GM12878 (cell line): Measurements from ENCODE around the gene OSCP1. TPM values are rescaled to one million over a fixed set of nuclear protein-coding genes. Genes with fewer than 3 reads are reported as not detected.

ENCODE experiments used
- ATAC-seq: fragments of 200-7000 bp; cut with Tn5 transposase; 3 replicates; pipeline ENCODE4 v1.9.1; 2020; ENCODE audit warnings: mild to moderate bottlenecking, moderate library complexity
- BruUV-seq: library from RNA; stranded (reverse); fragments of 400-500 nt; replicated peaks from 2 replicates; lab custom pipeline; 2021; lab: Mats Ljungman, UMichigan
- CTCF ChIA-PET: fragments of 300-600 bp; sonication (Branson Sonifier 250); formaldehyde crosslinking; extraction: SDS; loops from one replicate; lab custom pipeline; 2021; ENCODE audit warnings: inconsistent platforms; lab: Yijun Ruan, JAX
- POLR2A ChIA-PET: fragments of 350-600 bp; formaldehyde crosslinking; extraction: SDS; loops from one replicate; lab custom pipeline; 2021; ENCODE audit warnings: inconsistent platforms; lab: Charles Lee
- RAD21 ChIA-PET: fragments of 300-600 bp; sonication (Branson Sonifier 250); formaldehyde crosslinking; loops from one replicate; lab custom pipeline; 2023; ENCODE audit warnings: antibody characterized with exemption; ENCODE audit not compliant: unreplicated experiment; lab: Charles Lee
- SMC1A ChIA-PET: fragments of 300-600 bp; sonication (Branson Sonifier 250); formaldehyde crosslinking; loops from one replicate; lab custom pipeline; 2023; ENCODE audit not compliant: unreplicated experiment, uncharacterized antibody; lab: Charles Lee
- DNase-seq: peaks from one replicate; pipeline ENCODE4 v3.0.0-alpha.2; 2011; ENCODE audit warnings: low read depth, low spot score
- FAIRE-seq: peaks from 3 replicates; lab custom pipeline; 2011; peaks lifted over from hg19 to GRCh38; lab: Jason Lieb, UNC
- H2AFZ ChIP-seq: 2 replicates; pipeline ENCODE4 v1.6.0; 2011; ENCODE audit warnings: low read depth, low read length, control low read depth; ENCODE audit not compliant: control insufficient read depth
- H3K27ac ChIP-seq: 2 replicates; pipeline ENCODE4 v1.5.1; 2011; ENCODE audit warnings: control low read depth; ENCODE audit not compliant: control insufficient read depth, insufficient read depth
- H3K27me3 ChIP-seq, 2 experiments: replicated peaks in 1 of 2; 2 replicates each; pipeline versions ENCODE4 v1.6.0 to v1.6.1; 2011; ENCODE audit warnings: low read length in 1 of 2; ENCODE audit not compliant: control insufficient read depth in 2 of 2, insufficient read depth in 2 of 2
- H3K36me3 ChIP-seq, 2 experiments: 2 replicates each; pipeline ENCODE4 v1.5.1; 2011; ENCODE audit warnings: low read length in 1 of 2; ENCODE audit not compliant: control insufficient read depth in 2 of 2, insufficient read depth in 2 of 2
- H3K4me1 ChIP-seq: 2 replicates; pipeline ENCODE4 v1.6.1; 2011; ENCODE audit warnings: mild to moderate bottlenecking, low read length, moderate library complexity, mixed read lengths; ENCODE audit not compliant: control insufficient read depth, insufficient read depth
- H3K4me2 ChIP-seq: 2 replicates; pipeline ENCODE4 v1.6.0; 2011; ENCODE audit warnings: control low read depth; ENCODE audit not compliant: control insufficient read depth, insufficient read depth
- H3K4me3 ChIP-seq: fragments of 200-600 bp; sonication (generic); 2 replicates; pipeline ENCODE4 v1.5.1; 2016
- H3K79me2 ChIP-seq: 2 replicates; pipeline ENCODE4 v1.6.0; 2011; ENCODE audit warnings: low read length; ENCODE audit not compliant: control insufficient read depth, insufficient read depth
- H3K9ac ChIP-seq: 2 replicates; pipeline ENCODE4 v1.8.0; 2011; ENCODE audit warnings: low read length, control low read depth, mixed read lengths; ENCODE audit not compliant: control insufficient read depth, insufficient read depth
- H3K9me3 ChIP-seq: replicated peaks from 3 replicates; pipeline ENCODE4 v1.5.1; 2011; ENCODE audit warnings: mild to moderate bottlenecking, low read length; ENCODE audit not compliant: control insufficient read depth, insufficient read depth
- H4K20me1 ChIP-seq: 2 replicates; pipeline ENCODE4 v1.6.0; 2011; ENCODE audit not compliant: control insufficient read depth, insufficient read depth
- BMI1 ChIP-seq: fragments of 450-650 bp; IDR thresholded peaks from 2 replicates; pipeline ENCODE4 v1.6.1; 2016; ENCODE audit warnings: mild to moderate bottlenecking, moderate library complexity, borderline replicate concordance
- CBX5 ChIP-seq: sonication (generic); IDR thresholded peaks from 2 replicates; pipeline ENCODE4 v1.6.1; 2016; ENCODE audit warnings: low read depth, moderate library complexity, mild to moderate bottlenecking, inconsistent platforms
- ELK1 ChIP-seq: IDR thresholded peaks from 2 replicates; pipeline ENCODE4 v1.6.1; 2012; ENCODE audit warnings: low read depth, low read length, improper control_type of control experiment
- FOXK2 ChIP-seq: fragments of 450-650 bp; IDR thresholded peaks from 2 replicates; pipeline ENCODE4 v1.6.1; 2017; ENCODE audit warnings: mild to moderate bottlenecking, moderate library complexity
- IRF5 ChIP-seq: fragments of 450-650 bp; IDR thresholded peaks from 2 replicates; pipeline ENCODE4 v1.6.1; 2017; ENCODE audit warnings: borderline replicate concordance
- JUNB ChIP-seq: IDR thresholded peaks from 2 replicates; pipeline ENCODE4 v1.6.1; 2016; ENCODE audit warnings: antibody characterized with exemption, mild to moderate bottlenecking
- POLR2A ChIP-seq: IDR thresholded peaks from 2 replicates; pipeline ENCODE4 v1.6.1; 2011; ENCODE audit warnings: low read depth, mild to moderate bottlenecking, low read length
- RBBP5 ChIP-seq: fragments of 200-600 bp; sonication (generic); conservative IDR thresholded peaks from 2 replicates; pipeline ENCODE4 v1.6.1; 2016
- SMC3 ChIP-seq: IDR thresholded peaks from 2 replicates; pipeline ENCODE4 v1.6.1; 2011; ENCODE audit warnings: low read length, improper control_type of control experiment, borderline replicate concordance
- SPI1 ChIP-seq: IDR thresholded peaks from 2 replicates; pipeline ENCODE4 v1.6.1; 2011; ENCODE audit warnings: low read depth, mild to moderate bottlenecking, low read length, moderate library complexity, borderline replicate concordance; ENCODE audit not compliant: insufficient read depth
- TAF1 ChIP-seq: IDR thresholded peaks from 2 replicates; pipeline ENCODE4 v1.6.1; 2011; ENCODE audit warnings: mild to moderate bottlenecking, low read depth, low read length, borderline replicate concordance
- TARDBP ChIP-seq: IDR thresholded peaks from 2 replicates; pipeline ENCODE4 v1.6.1; 2016; ENCODE audit warnings: borderline replicate concordance
- ZSCAN29 ChIP-seq: fragments of 450-650 bp; IDR thresholded peaks from 2 replicates; pipeline ENCODE4 v1.6.1; 2017; ENCODE audit warnings: mild to moderate bottlenecking, moderate library complexity
- WGBS: methylation state at CpG from one replicate; pipeline ENCODE4 v1.1.6; 2016; ENCODE audit warnings: low lambda C conversion rate; ENCODE audit not compliant: insufficient replicate concordance, insufficient coverage; ENCODE audit errors: missing lambda C conversion rate; 5-methylcytosine and 5-hydroxymethylcytosine counted together
- in situ Hi-C: fragments of 300-500 bp; cut with MboI; formaldehyde crosslinking; loops from 9 replicates; pipeline ENCODE4 v1.14.3; 2018; ENCODE audit warnings: mixed read lengths
- intact Hi-C: fragments of 100-400 bp; cut with micrococcal nuclease; formaldehyde crosslinking; loops from one replicate; pipeline ENCODE4 v1.14.2; 2022; ENCODE audit not compliant: unreplicated experiment
- polyA plus RNA-seq, 11 experiments: library from polyadenylated mRNA; depleted of rRNA in 4 of 11; unstranded in 6 of 11; stranded (reverse) in 5 of 11; fragments of >200 nt; fragmentation: Nextera tagmentation in 4 of 11; fragmentation: Illumina TruSeq in 1 of 11; extraction: Ambion mirVana in 4 of 11; extraction: Trizol in 1 of 11; gene quantifications; 1 replicate in 1 of 11; 2 replicates in 10 of 11; pipeline versions ENCODE4 v1.2.1 to v1.2.3, GENCODE V29; 2011 to 2016; ENCODE audit warnings: inconsistent platforms in 2 of 11, missing spikeins in 2 of 11, low read depth in 1 of 11
- total RNA-seq, 4 experiments: library from RNA; depleted of rRNA in 3 of 4; stranded (reverse); fragments of >200 nt in 3 of 4; fragmentation: Illumina TruSeq in 1 of 4; extraction: Trizol in 1 of 4; gene quantifications; 2 replicates each; pipeline versions ENCODE4 v1.2.1 to v1.2.3, GENCODE V29; 2013 to 2021
- TF ChIP-seq, protein P1 (sequence below): fragments of 450-650 bp; IDR thresholded peaks from 2 replicates; pipeline ENCODE4 v1.6.1; 2016; ENCODE audit warnings: mild to moderate bottlenecking, moderate library complexity, borderline replicate concordance
- TF ChIP-seq, protein P2 (sequence below): IDR thresholded peaks from 2 replicates; pipeline ENCODE4 v1.6.1; 2011; ENCODE audit warnings: low read depth, mild to moderate bottlenecking, low read length, moderate library complexity, borderline replicate concordance; ENCODE audit errors: extremely low read depth

The OSCP1 gene
- total and polyA plus RNA-seq, 10 of the 15 experiments (the other 5 are each of a cell fraction or from before 2014, with no cell fraction given) = 1.8 to 5.9 (median 3.0) TPM

DNA sequence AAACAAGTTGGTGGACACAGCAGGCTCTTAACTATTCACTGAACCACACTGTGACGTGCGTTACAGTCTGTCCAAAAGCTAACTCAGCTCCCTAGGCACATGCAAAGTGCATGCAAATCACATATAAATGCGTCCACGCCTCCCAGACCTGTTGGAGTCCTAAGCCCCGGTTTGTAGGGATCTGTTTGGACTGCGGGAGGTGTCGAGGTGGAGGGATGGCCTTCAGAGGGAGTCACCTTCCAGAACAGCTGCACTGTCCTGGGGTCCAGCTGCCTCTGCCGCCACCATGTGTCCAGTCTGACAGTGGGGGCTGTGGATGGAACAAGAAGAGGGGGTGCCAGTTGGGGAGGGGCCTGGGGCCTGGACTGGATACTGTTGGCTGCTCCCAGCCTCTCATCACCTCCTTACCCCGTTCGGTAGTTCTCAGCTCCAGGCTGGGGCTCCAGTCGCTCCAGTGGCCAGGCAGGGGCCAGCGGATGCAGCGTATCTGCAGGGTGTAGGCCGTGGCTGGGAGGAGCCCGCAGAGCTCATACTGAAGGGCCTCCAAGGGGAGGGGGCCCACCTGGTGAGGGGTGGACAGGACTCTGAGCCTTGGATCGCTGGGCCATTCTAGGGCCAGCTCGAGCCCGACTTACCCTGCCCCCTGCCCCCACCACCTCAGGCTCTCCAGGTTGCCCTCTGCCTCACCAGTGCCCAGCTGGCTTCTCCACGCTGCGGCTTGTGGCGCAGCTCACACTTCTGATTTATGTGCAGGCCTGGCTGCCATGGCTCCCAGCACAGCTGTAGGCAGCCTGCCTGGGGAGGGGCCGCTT lies 21.8 kb upstream of the OSCP1 start:
- TF ChIP-seq, protein P1, sequence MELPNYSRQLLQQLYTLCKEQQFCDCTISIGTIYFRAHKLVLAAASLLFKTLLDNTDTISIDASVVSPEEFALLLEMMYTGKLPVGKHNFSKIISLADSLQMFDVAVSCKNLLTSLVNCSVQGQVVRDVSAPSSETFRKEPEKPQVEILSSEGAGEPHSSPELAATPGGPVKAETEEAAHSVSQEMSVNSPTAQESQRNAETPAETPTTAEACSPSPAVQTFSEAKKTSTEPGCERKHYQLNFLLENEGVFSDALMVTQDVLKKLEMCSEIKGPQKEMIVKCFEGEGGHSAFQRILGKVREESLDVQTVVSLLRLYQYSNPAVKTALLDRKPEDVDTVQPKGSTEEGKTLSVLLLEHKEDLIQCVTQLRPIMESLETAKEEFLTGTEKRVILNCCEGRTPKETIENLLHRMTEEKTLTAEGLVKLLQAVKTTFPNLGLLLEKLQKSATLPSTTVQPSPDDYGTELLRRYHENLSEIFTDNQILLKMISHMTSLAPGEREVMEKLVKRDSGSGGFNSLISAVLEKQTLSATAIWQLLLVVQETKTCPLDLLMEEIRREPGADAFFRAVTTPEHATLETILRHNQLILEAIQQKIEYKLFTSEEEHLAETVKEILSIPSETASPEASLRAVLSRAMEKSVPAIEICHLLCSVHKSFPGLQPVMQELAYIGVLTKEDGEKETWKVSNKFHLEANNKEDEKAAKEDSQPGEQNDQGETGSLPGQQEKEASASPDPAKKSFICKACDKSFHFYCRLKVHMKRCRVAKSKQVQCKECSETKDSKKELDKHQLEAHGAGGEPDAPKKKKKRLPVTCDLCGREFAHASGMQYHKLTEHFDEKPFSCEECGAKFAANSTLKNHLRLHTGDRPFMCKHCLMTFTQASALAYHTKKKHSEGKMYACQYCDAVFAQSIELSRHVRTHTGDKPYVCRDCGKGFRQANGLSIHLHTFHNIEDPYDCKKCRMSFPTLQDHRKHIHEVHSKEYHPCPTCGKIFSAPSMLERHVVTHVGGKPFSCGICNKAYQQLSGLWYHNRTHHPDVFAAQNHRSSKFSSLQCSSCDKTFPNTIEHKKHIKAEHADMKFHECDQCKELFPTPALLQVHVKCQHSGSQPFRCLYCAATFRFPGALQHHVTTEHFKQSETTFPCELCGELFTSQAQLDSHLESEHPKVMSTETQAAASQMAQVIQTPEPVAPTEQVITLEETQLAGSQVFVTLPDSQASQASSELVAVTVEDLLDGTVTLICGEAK = no peak
- TF ChIP-seq IRF5 (no peak), TARDBP (no peak), RBBP5 (no peak), SPI1 (no peak), SMC3 (no peak), ZSCAN29 (no peak), JUNB (no peak), TAF1 (no peak), POLR2A (no peak), BMI1 (no peak), CBX5 (no peak), ELK1 (no peak), FOXK2 (no peak)
- TF ChIP-seq, protein P2, sequence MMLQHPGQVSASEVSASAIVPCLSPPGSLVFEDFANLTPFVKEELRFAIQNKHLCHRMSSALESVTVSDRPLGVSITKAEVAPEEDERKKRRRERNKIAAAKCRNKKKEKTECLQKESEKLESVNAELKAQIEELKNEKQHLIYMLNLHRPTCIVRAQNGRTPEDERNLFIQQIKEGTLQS = no peak
- TF ChIP-seq, all 136 proteins: peak for 0
- no peak overlapping the region for H3K27ac ChIP-seq
- intact Hi-C loops (no loop called here), in situ Hi-C loops (no loop called here)
- BruUV-seq = no TSS peak
- no peaks in the 10 kb centered on the region for H3K9me3 ChIP-seq
- H2AFZ ChIP-seq = no peak overlapping the region
- no peaks in the 10 kb centered on the region for H3K79me2 ChIP-seq
- WGBS = 67% methylated on average over 22 of the region's 22 CpGs
- DNase-seq (no peak), FAIRE-seq (no peak), ATAC-seq (0 out of 3 replicates have a peak, but pooled peaks have one; percentile 8)
- ChIA-PET SMC1A (interaction anchor here (0.9 kb wide), 1 partner anchor 129 kb away, joined by 4 read pairs; no protein-coding TSS in a partner anchor), POLR2A (interaction anchor here (1.0 kb wide), 1 partner anchor 21 kb away, joined by 4 read pairs; the partner anchor contains the start of gene OSCP1), CTCF (no interaction called here), RAD21 (interaction anchor here (1.2 kb wide), 1 partner anchor 322 kb away, joined by 3 read pairs; no protein-coding TSS in a partner anchor)
- H3K9ac ChIP-seq = no peak overlapping the region
- no peaks in the 10 kb centered on the region for H3K36me3 ChIP-seq
- no peak overlapping the region for H3K4me3 ChIP-seq
- H4K20me1 ChIP-seq = no peaks in the 10 kb centered on the region
- peaks cover 16% of the 10 kb centered on the region for H3K4me1 ChIP-seq
- H3K4me2 ChIP-seq = no peak overlapping the region
- no peaks in the 10 kb centered on the region for H3K27me3 ChIP-seq
